HepG2 (cell line): Measurements from ENCODE around the gene VPS13D. TPM values are rescaled to one million over a fixed set of nuclear protein-coding genes. Genes with fewer than 3 reads are reported as not detected.

ENCODE experiments used
- EHMT2 ChIP-seq: fragments of 200-600 bp; sonication (generic); IDR thresholded peaks from 2 replicates; pipeline ENCODE4 v1.7.0; 2017; ENCODE audit warnings: antibody characterized with exemption, low read depth, low read length, borderline replicate concordance
- FOSL2 ChIP-seq: sonication (generic); formaldehyde crosslinking; IDR thresholded peaks from 2 replicates; pipeline ENCODE4 v1.4.0; 2020; ENCODE audit warnings: missing genetic modification reagents
- FOXA1 ChIP-seq, 2 experiments: fragments of 450-650 bp in 1 of 2; sonication (generic) in 1 of 2; formaldehyde crosslinking in 1 of 2; IDR thresholded peaks; 2 replicates each; pipeline versions ENCODE4 v1.4.0 to v1.6.1; 2016 to 2020; ENCODE audit warnings: missing genetic modification reagents in 1 of 2
- KLF9 ChIP-seq: IDR thresholded peaks from 2 replicates; pipeline ENCODE4 v1.6.1; 2016; ENCODE audit warnings: low read depth
- NCOR1 ChIP-seq: fragments of 200-600 bp; sonication (generic); IDR thresholded peaks from 2 replicates; pipeline ENCODE4 v1.7.0; 2017; ENCODE audit warnings: antibody characterized with exemption, low read length, borderline replicate concordance
- PCBP1 ChIP-seq: fragments of 200-400 bp; formaldehyde crosslinking; IDR thresholded peaks from 2 replicates; pipeline ENCODE4 v1.6.1; 2017; ENCODE audit warnings: mild to moderate bottlenecking, low read depth, low read length, borderline replicate concordance
- SAP130 ChIP-seq: IDR thresholded peaks from 2 replicates; pipeline ENCODE4 v1.6.1; 2016; ENCODE audit warnings: low read depth
- TEAD3 ChIP-seq: optimal IDR thresholded peaks from 2 replicates; pipeline ENCODE3; 2016; ENCODE audit warnings: borderline replicate concordance
- ZNF207 ChIP-seq: fragments of 450-650 bp; IDR thresholded peaks from 2 replicates; pipeline ENCODE4 v1.6.1; 2016; ENCODE audit warnings: antibody characterized with exemption, borderline replicate concordance
- ZNF354B ChIP-seq: sonication (generic); formaldehyde crosslinking; IDR thresholded peaks from 2 replicates; pipeline ENCODE4 v1.8.0; 2022; ENCODE audit warnings: mild to moderate bottlenecking, missing genetic modification reagents
- ZNF496 ChIP-seq: sonication (generic); formaldehyde crosslinking; IDR thresholded peaks from 2 replicates; pipeline ENCODE4 v1.8.1; 2023; ENCODE audit warnings: mild to moderate bottlenecking, moderate library complexity, missing genetic modification reagents; ENCODE audit not compliant: insufficient replicate concordance
- ZNF746 ChIP-seq: sonication (generic); formaldehyde crosslinking; IDR thresholded peaks from 2 replicates; pipeline ENCODE4 v1.8.0; 2022; ENCODE audit warnings: mild to moderate bottlenecking, missing genetic modification reagents
- polyA plus RNA-seq, 8 experiments: library from polyadenylated mRNA; depleted of rRNA in 3 of 8; stranded (reverse) in 7 of 8; unstranded in 1 of 8; fragments of >200 nt; fragmentation: Illumina TruSeq in 4 of 8; extraction: Trizol in 4 of 8; gene quantifications; 2 replicates each; pipeline versions ENCODE4 v1.2.1 to v1.2.3, GENCODE V29; 2011 to 2016; ENCODE audit warnings: low read depth in 4 of 8, missing spikeins in 1 of 8, mixed read lengths in 1 of 8; ENCODE audit not compliant: insufficient read depth in 1 of 8
- total RNA-seq, 5 experiments: library from RNA; depleted of rRNA; stranded (reverse); fragments of >200 nt; fragmentation: Illumina TruSeq; extraction: Trizol; gene quantifications; 2 replicates each; pipeline ENCODE4 v1.2.3, GENCODE V29; 2016; ENCODE audit warnings: low read depth in 1 of 5
- TF ChIP-seq, protein P1 (sequence below): sonication (generic); formaldehyde crosslinking; IDR thresholded peaks from 2 replicates; pipeline ENCODE4 v1.8.0; 2022; ENCODE audit warnings: missing genetic modification reagents, mild to moderate bottlenecking, borderline replicate concordance
- TF ChIP-seq, protein P2 (sequence below): sonication (generic); formaldehyde crosslinking; IDR thresholded peaks from 2 replicates; pipeline ENCODE4 v1.9.0; 2021; ENCODE audit warnings: missing genetic modification reagents, borderline replicate concordance
- TF ChIP-seq, protein P3 (sequence below): sonication (generic); formaldehyde crosslinking; IDR thresholded peaks from 2 replicates; pipeline ENCODE4 v1.4.0; 2020; ENCODE audit warnings: missing genetic modification reagents, borderline replicate concordance
- TF ChIP-seq, protein P4 (sequence below): sonication (generic); formaldehyde crosslinking; IDR thresholded peaks from 2 replicates; pipeline ENCODE4 v1.9.0; 2021; ENCODE audit warnings: mild to moderate bottlenecking, missing genetic modification reagents

Gene VPS13D
- total and polyA plus RNA-seq, 2 of the 13 experiments (the other 11 are each of a cell fraction or from before 2014, with no cell fraction given), result 8.6 to 13.9 TPM

DNA sequence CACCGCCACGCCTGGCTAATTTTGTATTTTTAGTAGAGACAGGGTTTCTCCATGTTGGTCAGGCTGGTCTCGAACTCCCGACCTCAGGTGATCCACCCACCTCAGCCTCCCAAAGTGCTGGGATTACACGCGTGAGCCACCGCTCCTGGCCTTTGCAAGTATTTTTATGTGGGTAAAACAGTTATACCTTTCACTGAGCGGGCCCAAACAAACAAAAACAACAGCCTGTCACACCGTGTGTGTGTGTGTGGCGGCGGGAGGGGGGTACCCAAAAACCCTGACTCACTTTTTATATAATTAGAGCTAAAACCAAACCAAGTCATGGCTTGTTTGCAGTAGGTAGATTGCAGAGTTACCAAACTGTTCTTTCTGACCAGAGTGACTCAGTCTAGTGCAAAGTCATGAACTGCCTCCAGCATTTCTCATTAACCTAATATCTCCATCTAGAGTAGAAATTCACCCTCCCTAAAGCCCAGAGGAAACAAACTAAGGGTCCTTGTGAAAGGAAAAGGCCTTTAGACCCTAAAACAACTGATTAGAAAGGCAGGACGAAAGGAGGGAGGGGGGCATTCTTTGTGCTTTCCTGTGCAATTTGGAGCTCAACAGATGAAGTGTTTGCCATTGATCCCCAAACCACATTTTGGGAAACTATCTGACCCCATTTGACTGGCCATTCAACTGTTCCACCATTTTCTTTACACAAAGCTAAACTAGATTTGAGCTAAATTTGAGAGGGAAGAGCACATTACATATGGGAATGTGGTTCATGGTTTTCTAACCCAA, 207.2 kb downstream of the VPS13D start (continued):
- peak; percentile 55; the same call in 1 of the 2 replicates for TF ChIP-seq EHMT2
- TF ChIP-seq SAP130 (CRISPR knock-in tag), result 0 out of 2 replicates have a peak, but pooled peaks have one; percentile 7
- TF ChIP-seq, protein P1, sequence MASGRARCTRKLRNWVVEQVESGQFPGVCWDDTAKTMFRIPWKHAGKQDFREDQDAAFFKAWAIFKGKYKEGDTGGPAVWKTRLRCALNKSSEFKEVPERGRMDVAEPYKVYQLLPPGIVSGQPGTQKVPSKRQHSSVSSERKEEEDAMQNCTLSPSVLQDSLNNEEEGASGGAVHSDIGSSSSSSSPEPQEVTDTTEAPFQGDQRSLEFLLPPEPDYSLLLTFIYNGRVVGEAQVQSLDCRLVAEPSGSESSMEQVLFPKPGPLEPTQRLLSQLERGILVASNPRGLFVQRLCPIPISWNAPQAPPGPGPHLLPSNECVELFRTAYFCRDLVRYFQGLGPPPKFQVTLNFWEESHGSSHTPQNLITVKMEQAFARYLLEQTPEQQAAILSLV (CRISPR knock-in tag), result no peak
- TF ChIP-seq, protein P2, sequence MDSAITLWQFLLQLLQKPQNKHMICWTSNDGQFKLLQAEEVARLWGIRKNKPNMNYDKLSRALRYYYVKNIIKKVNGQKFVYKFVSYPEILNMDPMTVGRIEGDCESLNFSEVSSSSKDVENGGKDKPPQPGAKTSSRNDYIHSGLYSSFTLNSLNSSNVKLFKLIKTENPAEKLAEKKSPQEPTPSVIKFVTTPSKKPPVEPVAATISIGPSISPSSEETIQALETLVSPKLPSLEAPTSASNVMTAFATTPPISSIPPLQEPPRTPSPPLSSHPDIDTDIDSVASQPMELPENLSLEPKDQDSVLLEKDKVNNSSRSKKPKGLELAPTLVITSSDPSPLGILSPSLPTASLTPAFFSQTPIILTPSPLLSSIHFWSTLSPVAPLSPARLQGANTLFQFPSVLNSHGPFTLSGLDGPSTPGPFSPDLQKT (CRISPR knock-in tag), result no peak
- TF ChIP-seq NCOR1, result no peak; the same call in 1 of the 2 replicates
- TF ChIP-seq, protein P3, sequence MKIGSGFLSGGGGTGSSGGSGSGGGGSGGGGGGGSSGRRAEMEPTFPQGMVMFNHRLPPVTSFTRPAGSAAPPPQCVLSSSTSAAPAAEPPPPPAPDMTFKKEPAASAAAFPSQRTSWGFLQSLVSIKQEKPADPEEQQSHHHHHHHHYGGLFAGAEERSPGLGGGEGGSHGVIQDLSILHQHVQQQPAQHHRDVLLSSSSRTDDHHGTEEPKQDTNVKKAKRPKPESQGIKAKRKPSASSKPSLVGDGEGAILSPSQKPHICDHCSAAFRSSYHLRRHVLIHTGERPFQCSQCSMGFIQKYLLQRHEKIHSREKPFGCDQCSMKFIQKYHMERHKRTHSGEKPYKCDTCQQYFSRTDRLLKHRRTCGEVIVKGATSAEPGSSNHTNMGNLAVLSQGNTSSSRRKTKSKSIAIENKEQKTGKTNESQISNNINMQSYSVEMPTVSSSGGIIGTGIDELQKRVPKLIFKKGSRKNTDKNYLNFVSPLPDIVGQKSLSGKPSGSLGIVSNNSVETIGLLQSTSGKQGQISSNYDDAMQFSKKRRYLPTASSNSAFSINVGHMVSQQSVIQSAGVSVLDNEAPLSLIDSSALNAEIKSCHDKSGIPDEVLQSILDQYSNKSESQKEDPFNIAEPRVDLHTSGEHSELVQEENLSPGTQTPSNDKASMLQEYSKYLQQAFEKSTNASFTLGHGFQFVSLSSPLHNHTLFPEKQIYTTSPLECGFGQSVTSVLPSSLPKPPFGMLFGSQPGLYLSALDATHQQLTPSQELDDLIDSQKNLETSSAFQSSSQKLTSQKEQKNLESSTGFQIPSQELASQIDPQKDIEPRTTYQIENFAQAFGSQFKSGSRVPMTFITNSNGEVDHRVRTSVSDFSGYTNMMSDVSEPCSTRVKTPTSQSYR, result peak; percentile 49; the same call in 1 of the 2 replicates
- TF ChIP-seq, protein P4, sequence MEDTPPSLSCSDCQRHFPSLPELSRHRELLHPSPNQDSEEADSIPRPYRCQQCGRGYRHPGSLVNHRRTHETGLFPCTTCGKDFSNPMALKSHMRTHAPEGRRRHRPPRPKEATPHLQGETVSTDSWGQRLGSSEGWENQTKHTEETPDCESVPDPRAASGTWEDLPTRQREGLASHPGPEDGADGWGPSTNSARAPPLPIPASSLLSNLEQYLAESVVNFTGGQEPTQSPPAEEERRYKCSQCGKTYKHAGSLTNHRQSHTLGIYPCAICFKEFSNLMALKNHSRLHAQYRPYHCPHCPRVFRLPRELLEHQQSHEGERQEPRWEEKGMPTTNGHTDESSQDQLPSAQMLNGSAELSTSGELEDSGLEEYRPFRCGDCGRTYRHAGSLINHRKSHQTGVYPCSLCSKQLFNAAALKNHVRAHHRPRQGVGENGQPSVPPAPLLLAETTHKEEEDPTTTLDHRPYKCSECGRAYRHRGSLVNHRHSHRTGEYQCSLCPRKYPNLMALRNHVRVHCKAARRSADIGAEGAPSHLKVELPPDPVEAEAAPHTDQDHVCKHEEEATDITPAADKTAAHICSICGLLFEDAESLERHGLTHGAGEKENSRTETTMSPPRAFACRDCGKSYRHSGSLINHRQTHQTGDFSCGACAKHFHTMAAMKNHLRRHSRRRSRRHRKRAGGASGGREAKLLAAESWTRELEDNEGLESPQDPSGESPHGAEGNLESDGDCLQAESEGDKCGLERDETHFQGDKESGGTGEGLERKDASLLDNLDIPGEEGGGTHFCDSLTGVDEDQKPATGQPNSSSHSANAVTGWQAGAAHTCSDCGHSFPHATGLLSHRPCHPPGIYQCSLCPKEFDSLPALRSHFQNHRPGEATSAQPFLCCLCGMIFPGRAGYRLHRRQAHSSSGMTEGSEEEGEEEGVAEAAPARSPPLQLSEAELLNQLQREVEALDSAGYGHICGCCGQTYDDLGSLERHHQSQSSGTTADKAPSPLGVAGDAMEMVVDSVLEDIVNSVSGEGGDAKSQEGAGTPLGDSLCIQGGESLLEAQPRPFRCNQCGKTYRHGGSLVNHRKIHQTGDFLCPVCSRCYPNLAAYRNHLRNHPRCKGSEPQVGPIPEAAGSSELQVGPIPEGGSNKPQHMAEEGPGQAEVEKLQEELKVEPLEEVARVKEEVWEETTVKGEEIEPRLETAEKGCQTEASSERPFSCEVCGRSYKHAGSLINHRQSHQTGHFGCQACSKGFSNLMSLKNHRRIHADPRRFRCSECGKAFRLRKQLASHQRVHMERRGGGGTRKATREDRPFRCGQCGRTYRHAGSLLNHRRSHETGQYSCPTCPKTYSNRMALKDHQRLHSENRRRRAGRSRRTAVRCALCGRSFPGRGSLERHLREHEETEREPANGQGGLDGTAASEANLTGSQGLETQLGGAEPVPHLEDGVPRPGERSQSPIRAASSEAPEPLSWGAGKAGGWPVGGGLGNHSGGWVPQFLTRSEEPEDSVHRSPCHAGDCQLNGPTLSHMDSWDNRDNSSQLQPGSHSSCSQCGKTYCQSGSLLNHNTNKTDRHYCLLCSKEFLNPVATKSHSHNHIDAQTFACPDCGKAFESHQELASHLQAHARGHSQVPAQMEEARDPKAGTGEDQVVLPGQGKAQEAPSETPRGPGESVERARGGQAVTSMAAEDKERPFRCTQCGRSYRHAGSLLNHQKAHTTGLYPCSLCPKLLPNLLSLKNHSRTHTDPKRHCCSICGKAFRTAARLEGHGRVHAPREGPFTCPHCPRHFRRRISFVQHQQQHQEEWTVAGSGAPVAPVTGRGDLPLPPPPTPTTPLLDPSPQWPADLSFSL (CRISPR knock-in tag), result peak; percentile 23; the same call in 1 of the 2 replicates
- TF ChIP-seq TEAD3, result no peak
- TF ChIP-seq ZNF354B (CRISPR knock-in tag), result 0 out of 2 replicates have a peak, but pooled peaks have one; percentile 52
- TF ChIP-seq KLF9, result no peak
- TF ChIP-seq PCBP1, result no peak
- no peak for TF ChIP-seq ZNF746
- TF ChIP-seq ZNF496, result no peak
- TF ChIP-seq FOXA1 (IDR thresholded peaks at IDR 0.05), result no peak
- peak; percentile 22; the same call in 1 of the 2 replicates for TF ChIP-seq FOXA1 (CRISPR knock-in tag; IDR thresholded peaks at IDR 0.05)
- TF ChIP-seq FOSL2 (CRISPR knock-in tag), result peak; percentile 75
- TF ChIP-seq ZNF207, result no peak
